ENCODE data around the gene MAPKAPK3.

GRCh38 chr3:50632450-50632849, 15.5 kb downstream of the MAPKAPK3 start:
- TF ChIP-seq POLR2AphosphoS5 (IDR thresholded peaks at IDR 0.05) (no peak), POLR2A (IDR thresholded peaks at IDR 0.05) (no peak), CTCF (IDR thresholded peaks at IDR 0.05) (no peak)

Measured in upper lobe of left lung (tissue), 4 donors.